OCI-M2 (cell line): ENCODE measurements around the gene SDR39U1.

Experiments used
- DNase-seq: peaks from one replicate; lab custom pipeline; 2025; ENCODE audit not compliant: unreplicated experiment; lab: John Stamatoyannopoulos, UW

The SDR39U1 gene

DNA sequence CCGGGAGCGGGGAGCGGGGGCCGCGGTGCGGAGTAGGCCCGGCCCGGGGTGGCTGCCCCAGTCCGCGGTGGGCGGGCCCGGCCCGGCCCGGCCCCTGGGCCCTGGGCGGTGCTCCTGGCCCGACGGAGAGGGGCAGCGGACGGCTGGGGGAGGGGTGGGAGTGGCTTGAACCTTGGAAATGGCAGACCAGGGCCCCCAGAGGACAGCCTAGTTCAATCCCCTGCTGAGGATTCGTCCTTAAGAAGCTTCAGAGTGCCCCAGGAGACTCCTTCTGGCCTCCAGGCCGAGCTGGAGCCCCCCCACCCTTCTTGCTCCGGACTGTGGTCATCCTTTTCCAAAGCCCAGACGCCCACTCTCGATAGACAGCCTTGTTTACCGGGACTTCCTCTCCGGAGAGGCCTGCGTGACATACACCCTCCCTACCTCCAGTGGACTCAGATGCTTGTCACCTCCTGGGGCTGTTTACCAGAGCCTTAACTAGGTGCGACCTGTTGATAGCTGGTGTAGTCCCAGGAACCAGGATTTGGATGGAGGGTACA lies 12.4 kb downstream of the SDR39U1 start:
- DNase-seq = no peak

DNA sequence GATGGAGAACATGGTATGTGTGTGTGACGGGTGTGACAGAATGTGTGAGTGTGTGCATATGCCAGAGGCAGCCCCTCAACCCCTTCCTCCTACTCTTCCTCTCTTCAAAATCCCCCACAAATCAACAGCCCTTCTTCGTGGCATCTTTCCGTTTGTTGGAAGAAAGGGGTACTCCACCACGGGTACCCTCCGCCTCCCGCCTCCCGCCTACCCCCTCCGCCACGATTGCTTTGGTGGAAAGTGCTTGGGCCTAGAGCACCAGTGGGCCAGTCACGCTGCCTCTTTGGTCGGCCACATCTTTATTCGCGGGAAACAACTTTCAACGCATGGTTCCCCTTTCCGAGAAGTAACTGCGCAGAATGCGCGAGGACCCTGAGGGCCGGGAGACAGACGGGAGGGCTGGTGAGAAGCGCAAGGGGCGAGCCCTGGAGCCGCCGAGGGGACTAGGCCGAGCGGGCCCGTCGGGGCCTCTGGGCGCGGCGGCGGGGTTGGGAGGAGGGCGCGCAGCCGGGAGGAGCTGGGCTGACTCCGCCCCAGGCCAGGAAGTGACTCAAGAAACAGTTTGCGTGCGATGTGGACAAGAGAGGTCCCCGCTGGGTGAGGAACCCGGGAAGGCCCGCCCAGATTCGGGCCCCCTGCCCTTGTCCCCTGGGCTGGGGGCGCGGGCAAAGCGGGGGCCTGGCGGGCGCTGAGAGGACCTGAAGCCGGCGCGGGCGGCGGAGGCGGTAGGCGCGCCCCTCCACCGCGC lies 13.0 kb downstream of the SDR39U1 start, which contains the start of the genes CBLN3 and KHNYN:
Gene CBLN3 (minus strand): TSS at position 274 of the 748 bp plus-strand sequence. CDS start 614 bp downstream, outside the sequence.
Gene KHNYN (plus strand): TSS at position 560 of the 748 bp plus-strand sequence. CDS start 777 bp downstream, outside the sequence.
- no peak for DNase-seq

DNA sequence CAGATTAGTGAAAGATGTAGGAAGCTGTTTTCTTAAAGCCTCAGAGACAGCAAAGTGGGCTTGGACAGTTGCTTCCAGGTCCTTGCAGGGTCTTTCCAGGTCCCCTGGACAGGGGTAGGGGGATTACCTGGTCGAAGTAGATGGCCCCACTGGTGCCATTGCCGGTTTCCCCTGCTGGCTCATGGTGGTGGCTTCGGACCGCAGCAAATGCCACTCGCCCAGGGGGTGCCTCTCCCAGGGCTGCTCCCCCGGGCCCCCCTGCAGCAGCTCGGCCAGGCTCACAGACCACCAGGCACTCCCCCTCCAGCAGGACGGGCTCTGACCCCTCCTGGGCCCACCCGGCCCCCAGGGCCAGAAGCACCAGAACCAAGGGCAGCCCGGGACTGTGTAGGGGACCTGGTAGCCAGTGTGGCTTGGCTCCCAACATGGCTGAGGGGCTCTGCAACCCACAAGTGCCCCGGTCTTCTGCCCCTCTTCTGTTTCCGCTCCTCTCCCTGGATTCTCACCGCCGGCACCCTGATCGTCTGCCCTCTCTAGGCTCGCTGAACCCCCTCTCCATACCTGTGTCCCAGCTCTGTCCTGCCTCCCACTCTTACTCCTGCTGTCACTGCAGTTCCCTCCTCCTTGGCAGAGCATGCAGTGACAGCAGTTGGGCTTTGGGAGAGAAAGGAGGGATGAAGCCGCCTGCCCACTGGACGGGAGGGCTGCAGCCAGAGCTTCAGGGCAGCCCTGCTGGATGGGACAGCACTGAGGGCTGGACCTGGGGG lies 13.8 kb downstream of the SDR39U1 start:
- no peak for DNase-seq

DNA sequence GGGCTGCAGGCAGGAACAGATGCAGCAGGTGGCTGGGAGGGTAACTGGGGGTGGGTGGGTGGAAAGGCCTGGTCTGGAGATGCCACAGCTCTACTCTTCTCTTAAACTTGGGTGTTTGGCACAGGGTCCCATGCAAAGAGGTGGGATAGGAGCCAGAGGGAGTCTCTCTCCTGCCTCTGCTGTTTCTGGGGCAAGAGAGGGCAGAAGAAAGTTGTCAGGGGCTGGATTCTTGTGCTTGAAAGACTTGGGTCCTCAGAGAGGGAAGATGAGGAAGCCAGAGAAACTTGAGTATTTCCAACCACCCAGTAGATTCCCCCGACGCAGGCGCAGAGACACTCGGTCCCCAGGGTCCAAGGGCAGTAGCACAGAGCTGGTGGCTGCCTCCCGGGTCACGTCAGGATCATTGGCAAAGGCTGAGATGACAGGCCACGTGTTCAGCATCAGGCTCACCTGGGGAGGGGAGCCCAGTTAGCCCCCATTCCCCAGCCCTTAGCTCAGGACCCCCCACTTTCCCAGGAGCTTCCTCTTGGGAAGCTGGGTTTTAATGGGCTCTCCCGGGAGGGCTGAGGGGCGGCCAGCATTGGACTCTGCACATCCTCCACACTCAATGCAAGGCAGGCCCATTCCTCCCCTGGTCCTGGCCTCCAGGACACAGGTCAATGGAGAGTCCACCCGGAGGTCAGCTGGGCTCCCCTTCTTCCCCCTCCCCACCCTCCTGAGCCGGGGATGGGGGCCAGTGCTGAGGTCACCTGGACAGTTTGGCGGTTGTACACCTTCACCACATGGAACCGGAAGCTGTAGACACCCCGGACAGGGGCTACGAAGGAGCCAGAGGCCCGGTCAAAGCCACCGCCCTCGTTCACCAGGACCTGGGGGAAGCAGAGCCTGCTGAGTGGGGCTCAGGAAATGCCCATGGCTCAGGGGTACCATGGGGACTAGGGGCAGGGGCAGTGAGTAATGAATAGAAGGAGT lies 14.8 kb downstream of the SDR39U1 start:
- DNase-seq = no peak

DNA sequence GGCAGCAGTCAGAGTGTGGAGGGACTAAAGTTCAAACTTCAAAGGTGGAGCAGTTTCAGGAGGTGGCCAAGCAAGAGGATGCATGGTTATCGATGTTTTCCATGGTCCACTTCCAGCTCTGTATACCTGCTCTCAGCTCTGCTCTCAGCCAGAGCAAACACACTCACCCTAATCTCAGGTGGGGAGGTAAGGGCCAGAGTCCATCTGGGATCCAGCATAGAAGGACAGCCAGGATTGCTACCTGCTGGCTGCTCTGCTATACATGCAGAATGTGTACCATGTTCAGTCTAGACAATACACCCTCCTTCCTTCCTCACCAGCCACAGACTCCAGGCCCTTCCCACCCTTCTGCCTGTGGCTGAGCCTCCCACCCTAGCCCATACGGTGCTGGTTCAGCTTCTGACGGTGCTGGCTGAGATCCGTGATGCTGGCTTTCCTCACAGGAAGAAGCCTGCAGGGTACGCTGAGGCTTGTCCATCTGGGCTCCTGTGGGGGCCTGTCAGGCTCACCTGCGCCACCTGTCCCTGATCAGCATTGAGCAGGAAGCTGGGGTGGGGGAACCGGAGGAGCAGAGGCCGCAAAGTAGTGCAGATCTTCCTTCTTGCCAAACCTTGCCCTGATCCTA lies 15.6 kb downstream of the SDR39U1 start:
- DNase-seq = no peak

DNA sequence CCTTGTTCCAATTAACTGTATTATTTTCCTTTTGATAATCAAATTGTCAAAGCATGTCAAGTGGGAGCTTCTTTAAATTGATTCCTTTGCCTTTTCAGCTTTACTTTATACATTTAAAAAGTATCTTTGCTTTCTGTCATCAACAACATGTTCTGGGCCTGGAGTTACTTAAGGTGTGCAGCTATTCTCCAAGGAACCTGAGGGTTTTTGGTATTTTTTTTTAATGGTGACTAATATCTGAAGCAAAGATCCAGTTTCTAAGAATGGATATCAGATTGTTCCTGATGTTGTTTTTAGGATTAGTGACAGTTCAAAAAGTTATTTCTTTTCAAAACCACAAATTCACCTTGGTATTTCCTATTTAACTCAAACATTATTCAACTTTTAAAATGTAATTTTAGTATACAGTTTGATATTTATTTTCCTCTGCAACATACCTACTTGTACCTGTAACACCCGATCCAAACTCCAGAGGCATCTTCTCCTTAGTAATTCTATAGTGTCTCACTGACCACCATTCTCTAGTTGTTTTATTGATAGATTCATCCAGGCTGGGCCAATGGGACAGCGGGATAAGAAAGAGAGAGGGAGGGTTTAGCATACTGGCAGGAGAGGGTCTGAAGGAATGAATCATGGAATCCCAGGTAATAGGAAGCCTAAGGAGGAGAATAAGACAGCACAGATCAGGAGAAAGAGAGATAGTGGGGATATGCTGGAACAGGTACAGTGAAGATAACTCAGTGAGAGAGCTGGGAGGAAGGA lies 16.2 kb downstream of the SDR39U1 start:
- no peak for DNase-seq

DNA sequence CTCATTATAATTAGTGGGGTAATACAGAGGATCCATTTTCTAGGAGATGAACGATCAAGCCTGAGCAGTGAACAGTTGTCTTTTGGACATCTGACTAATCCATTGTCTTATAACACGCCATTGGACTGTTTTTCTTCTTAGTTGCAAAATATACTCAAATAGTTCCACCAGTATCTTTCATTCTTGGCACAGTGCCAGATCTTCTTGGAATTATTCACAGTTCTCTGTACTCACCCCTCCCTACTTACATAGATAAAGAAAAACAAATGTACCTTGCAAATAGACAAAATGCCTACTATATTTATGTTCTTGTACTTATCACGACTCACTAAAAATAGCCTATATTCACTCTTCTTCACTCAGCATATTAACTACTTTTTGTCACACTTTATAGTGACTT lies 16.9 kb downstream of the SDR39U1 start:
- no peak for DNase-seq

DNA sequence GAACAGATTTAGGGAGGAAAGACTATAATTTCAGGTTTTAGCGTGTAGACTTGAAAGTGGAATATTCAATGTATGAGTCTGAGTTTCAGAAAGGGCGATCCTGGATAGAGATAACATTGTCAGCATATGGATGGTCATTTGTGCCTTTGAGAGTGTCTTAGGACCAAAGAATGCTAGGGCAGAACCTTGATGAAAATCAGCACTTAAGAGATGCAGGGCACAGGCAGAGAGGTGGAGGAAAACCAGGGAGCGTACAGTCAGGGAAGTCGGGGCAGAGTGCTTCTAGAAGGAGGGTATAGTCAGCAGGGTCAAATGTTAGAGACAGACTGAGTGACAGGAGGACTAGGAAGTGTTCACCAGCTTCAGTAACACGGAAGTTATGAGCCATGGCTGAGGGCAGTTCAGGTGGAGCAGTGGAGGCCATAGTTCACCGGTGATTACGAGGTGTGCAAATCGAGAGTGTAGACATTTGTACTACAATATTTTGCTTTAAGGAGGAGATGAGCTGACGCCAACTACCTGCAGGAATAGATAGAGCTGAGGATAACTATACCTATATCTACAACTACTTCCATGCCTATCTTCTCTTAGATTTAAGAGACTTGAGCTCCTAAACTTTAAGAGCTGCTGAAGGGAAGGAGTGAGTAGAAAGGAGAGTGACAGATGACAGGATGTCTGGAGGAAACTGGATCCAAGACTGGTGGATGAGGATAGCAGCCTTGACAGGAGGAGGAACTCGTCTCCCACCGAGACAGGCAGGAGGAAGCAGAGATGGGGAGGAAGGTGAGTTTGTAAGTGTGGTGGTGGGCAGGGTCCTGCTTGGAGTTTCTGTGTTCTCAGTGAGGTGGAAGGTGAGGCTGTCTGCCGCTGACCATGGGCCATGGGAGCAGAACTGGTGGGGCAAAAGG lies 19.6 kb downstream of the SDR39U1 start:
- no peak for DNase-seq

DNA sequence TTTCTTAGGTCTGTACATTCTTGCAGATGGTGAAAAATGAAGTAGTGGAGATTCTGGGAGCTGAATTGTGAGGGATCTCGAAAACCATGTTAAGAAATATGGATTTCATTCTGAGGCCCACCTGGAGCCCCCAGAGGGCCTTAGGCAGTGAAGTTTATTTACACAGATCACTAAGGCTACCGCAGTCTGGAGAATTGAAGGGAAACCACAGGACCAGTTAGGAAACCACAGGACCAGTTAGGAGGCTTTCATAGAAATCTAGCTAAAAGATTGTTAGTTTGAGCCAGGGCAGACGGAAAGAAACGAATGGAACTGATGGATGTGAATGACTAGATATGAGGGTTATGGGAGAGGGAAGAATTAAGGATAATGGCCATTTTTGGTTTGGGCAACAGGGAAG lies 20.3 kb downstream of the SDR39U1 start:
- DNase-seq = no peak

DNA sequence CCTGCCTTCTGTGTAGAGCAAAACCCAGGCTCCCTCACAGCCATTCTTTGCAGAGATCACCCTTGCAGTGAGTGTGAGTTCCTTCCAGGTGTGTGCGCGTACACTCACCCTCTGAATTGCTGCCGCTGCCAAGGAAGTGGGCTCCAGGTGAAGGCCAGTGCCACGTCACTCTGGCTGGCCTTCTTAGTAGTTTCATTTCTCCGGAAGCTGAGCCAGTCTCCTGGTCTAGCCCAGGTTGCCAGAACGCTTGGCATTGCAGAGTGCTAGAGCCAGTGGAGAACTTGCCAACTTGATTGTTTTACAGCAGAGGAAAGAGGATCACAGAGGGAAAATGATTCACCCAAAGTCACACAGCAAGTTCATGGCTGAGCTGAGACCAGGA lies 24.1 kb downstream of the SDR39U1 start:
- no peak for DNase-seq

DNA sequence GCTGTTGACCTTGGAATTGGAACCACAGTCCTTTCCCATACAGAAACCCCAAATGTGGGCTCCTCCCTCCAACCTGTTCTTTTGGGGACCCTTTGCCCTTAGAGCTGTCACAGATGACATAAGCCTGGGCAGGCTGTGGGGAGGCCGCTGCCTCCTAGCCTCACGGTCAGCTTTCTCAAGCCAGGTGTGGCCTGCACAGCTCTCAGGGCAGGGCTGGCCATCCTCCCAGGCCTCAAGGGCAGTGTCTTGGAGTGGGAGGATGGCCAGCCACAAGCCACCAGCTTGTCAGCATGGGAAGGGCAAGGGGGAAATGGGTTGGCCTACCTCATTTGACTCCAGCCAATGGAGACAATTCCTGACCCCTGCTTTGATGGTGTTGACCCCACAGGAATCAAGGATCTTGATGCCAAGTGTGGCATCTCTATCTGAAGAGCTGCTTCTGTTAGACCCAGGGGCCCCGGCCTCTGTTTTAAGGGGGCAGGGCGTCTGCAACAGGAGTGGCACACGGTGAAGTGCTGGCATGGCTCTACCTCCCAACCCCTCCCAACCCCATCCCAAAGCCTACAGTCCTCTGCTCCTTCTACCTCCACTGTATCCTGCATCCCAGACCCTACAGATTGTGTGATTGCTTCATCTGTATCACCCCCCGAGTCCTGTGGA lies 24.6 kb downstream of the SDR39U1 start:
- no peak for DNase-seq

DNA sequence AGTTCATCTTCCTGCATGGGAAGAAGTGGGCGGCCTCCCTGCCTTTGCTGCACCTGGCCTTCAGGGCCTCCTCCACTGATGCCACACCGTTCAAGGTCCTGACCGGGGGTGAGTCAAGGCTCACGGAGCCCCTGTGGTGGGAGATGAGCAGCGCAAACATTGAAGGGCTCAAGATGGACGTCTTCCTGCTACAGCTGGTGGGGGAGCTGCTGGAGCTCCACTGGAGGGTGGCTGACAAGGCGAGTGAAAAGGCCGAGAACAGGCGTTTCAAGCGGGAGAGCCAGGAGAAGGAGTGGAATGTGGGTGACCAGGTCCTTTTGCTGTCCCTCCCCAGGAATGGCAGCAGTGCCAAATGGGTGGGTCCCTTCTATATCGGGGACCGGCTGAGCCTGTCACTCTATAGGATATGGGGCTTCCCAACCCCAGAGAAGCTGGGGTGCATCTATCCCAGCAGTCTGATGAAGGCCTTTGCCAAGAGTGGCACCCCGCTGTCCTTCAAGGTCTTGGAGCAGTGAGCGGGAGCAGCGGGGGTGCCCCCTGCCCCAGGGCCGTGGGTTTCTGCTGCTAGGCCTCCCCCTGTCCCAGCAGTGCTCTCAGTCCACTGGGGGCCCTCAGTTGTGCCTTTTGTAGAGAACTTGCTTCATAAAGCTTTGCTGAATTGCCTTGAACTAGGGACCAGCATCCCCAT lies 25.5 kb downstream of the SDR39U1 start:
- DNase-seq = no peak

DNA sequence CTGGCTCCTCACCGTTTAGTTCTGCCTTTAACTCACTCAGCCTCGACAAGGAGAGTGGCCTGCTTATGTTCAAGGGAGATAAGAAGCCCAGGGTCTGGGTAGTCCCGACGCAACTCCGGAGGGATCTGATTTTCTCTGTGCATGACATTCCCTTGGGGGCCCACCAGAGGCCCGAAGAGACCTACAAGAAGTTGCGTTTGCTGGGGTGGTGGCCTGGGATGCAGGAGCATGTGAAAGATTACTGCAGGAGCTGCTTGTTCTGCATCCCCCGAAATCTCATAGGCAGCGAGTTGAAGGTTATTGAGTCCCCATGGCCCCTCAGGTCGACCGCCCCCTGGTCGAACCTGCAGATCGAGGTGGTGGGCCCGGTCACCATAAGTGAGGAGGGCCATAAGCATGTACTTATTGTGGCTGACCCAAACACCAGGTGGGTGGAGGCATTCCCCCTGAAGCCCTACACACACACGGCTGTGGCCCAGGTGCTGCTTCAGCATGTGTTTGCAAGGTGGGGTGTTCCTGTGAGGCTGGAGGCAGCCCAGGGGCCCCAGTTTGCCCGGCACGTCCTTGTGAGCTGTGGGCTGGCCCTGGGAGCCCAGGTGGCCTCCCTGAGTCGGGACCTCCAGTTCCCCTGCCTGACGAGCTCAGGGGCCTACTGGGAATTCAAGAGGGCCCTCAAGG lies 26.2 kb downstream of the SDR39U1 start:
- DNase-seq = no peak

DNA sequence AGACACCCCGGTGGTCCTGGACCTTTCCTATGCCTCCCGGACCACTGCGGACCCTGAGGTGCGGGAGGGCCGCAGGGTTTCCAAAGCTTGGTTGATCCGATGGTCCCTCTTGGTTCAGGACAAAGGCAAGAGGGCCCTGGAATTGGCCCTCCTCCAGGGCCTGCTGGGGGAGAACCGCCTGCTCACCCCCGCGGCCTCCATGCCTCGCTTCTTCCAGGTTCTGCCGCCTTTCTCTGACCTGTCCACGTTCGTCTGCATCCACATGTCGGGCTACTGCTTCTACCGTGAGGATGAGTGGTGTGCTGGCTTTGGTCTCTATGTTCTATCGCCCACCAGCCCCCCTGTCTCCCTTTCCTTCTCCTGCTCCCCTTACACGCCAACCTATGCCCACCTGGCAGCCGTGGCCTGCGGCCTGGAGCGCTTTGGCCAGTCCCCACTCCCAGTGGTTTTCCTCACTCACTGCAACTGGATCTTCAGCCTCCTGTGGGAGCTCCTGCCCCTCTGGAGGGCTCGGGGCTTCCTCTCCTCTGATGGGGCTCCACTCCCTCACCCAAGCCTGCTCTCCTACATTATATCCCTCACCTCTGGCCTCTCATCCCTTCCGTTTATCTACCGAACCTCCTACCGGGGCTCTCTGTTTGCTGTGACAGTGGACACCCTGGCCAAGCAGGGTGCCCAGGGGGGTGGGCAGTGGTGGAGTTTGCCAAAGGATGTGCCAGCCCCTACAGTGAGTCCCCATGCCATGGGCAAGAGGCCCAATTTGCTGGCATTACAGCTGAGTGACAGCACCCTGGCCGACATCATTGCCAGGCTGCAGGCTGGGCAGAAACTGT lies 26.9 kb downstream of the SDR39U1 start:
- DNase-seq = no peak

DNA sequence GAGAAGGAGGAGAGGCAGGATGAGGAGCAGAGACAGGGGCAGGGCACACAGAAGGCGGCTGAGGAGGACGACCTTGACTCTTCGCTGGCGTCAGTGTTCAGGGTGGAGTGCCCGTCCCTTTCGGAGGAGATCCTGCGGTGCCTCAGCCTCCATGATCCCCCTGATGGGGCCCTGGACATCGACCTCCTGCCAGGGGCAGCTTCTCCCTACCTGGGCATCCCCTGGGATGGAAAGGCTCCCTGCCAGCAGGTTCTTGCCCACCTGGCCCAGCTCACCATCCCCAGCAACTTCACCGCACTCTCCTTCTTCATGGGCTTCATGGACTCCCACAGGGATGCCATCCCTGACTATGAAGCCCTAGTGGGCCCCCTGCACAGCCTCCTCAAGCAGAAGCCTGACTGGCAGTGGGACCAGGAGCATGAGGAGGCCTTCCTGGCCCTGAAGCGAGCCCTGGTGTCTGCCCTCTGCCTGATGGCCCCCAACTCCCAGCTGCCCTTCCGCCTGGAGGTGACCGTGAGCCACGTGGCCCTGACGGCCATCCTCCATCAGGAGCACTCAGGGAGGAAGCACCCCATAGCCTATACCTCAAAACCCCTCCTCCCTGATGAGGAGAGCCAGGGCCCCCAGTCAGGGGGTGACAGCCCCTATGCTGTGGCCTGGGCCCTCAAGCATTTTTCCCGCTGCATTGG lies 27.7 kb downstream of the SDR39U1 start:
- DNase-seq = no peak

DNA sequence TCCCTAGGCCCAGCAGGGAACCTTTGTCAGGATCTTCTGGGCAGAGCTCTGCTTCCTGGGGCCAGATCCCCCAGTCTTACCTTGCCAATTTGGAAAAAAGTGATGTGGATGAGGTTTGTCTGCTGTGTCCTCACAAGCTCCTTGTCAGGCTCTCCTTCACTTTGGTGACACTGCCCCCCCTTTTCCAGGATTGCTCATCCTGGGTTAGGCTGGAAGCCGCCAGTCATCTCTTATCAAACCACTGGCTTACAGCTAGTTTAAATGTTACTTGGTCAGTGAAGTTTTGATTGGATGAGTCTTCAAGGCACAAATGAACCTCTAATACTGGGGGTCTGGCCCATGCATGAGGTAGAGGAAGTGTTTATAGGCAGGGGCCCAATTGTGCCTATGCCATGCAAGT lies 28.5 kb downstream of the SDR39U1 start:
- DNase-seq = no peak
